IPS-15b (cell line): Measurements from ENCODE around the gene FAM204A.

Source experiments
- H3K27me3 ChIP-seq: one replicate; pipeline ENCODE4 v1.6.1; 2013; ENCODE audit warnings: low read length; ENCODE audit not compliant: control insufficient read depth, insufficient read depth
- H3K36me3 ChIP-seq: one replicate; pipeline ENCODE4 v1.6.1; 2013; ENCODE audit warnings: low read length; ENCODE audit not compliant: control insufficient read depth, insufficient read depth
- H3K4me1 ChIP-seq: one replicate; pipeline ENCODE4 v1.6.1; 2013; ENCODE audit warnings: mild to moderate bottlenecking, low read length; ENCODE audit not compliant: control insufficient read depth, insufficient read depth
- H3K4me3 ChIP-seq: one replicate; pipeline ENCODE4 v1.5.1; 2013; ENCODE audit warnings: low read depth, low read length
- H3K9ac ChIP-seq: one replicate; pipeline ENCODE4 v1.6.1; 2013; ENCODE audit warnings: low read depth, mild to moderate bottlenecking, low read length
- H3K9me3 ChIP-seq: one replicate; pipeline ENCODE4 v1.6.1; 2013; ENCODE audit warnings: mild to moderate bottlenecking, low read length; ENCODE audit not compliant: control insufficient read depth, insufficient read depth

FAM204A gene

GRCh38 chr10:118301211-118301610, 40.9 kb downstream of the FAM204A start:
- Histone ChIP-seq H3K9me3 (no peaks in the 10 kb centered on the region), H3K9ac (no peak overlapping the region), H3K27me3 (no peaks in the 10 kb centered on the region), H3K36me3 (no peaks in the 10 kb centered on the region), H3K4me1 (no peaks in the 10 kb centered on the region), H3K4me3 (no peak overlapping the region)

- no peak overlapping the region for H3K9ac ChIP-seq
- no peaks in the 10 kb centered on the region for H3K36me3 ChIP-seq
- no peaks in the 10 kb centered on the region for H3K27me3 ChIP-seq
- H3K4me1 ChIP-seq, result no peaks in the 10 kb centered on the region
- H3K9me3 ChIP-seq, result no peaks in the 10 kb centered on the region
- H3K4me3 ChIP-seq, result no peak overlapping the region
These were observed 41.8 kb downstream of the FAM204A start for GRCh38 chr10:118300320-118300719.

- Histone ChIP-seq H3K9me3 (no peaks in the 10 kb centered on the region), H3K4me1 (peaks cover 7% of the 10 kb centered on the region), H3K27me3 (no peaks in the 10 kb centered on the region), H3K9ac (no peak overlapping the region), H3K4me3 (no peak overlapping the region), H3K36me3 (no peaks in the 10 kb centered on the region)
These were observed 43.3 kb downstream of the FAM204A start for GRCh38 chr10:118298787-118299186.

- no peaks in the 10 kb centered on the region for H3K36me3 ChIP-seq
- no peaks in the 10 kb centered on the region for H3K9me3 ChIP-seq
- no peak overlapping the region for H3K4me3 ChIP-seq
- H3K27me3 ChIP-seq, result no peaks in the 10 kb centered on the region
- peaks cover 14% of the 10 kb centered on the region for H3K4me1 ChIP-seq
- no peak overlapping the region for H3K9ac ChIP-seq
These were observed 51.0 kb downstream of the FAM204A start for GRCh38 chr10:118291122-118291521.

GRCh38 chr10:118290471-118290995, 51.6 kb downstream of the FAM204A start:
- Histone ChIP-seq H3K9ac (no peak overlapping the region), H3K27me3 (no peaks in the 10 kb centered on the region), H3K4me1 (peaks cover 14% of the 10 kb centered on the region), H3K4me3 (no peak overlapping the region), H3K36me3 (no peaks in the 10 kb centered on the region), H3K9me3 (no peaks in the 10 kb centered on the region)

GRCh38 chr10:118287076-118287806, 54.9 kb downstream of the FAM204A start:
- H3K36me3 ChIP-seq, result no peaks in the 10 kb centered on the region
- H3K9ac ChIP-seq, result no peak overlapping the region
- no peaks in the 10 kb centered on the region for H3K9me3 ChIP-seq
- no peaks in the 10 kb centered on the region for H3K27me3 ChIP-seq
- H3K4me3 ChIP-seq, result no peak overlapping the region
- peaks cover 6% of the 10 kb centered on the region for H3K4me1 ChIP-seq

GRCh38 chr10:118286051-118286838, 55.9 kb downstream of the FAM204A start:
- no peaks in the 10 kb centered on the region for H3K36me3 ChIP-seq
- no peaks in the 10 kb centered on the region for H3K9me3 ChIP-seq
- no peaks in the 10 kb centered on the region for H3K27me3 ChIP-seq
- H3K9ac ChIP-seq, result no peak overlapping the region
- peaks cover 6% of the 10 kb centered on the region for H3K4me1 ChIP-seq
- no peak overlapping the region for H3K4me3 ChIP-seq

GRCh38 chr10:118282670-118283069, 59.5 kb downstream of the FAM204A start:
- no peaks in the 10 kb centered on the region for H3K9me3 ChIP-seq
- no peak overlapping the region for H3K4me3 ChIP-seq
- no peak overlapping the region for H3K9ac ChIP-seq
- peaks cover 6% of the 10 kb centered on the region for H3K4me1 ChIP-seq
- no peaks in the 10 kb centered on the region for H3K36me3 ChIP-seq
- no peaks in the 10 kb centered on the region for H3K27me3 ChIP-seq

- Histone ChIP-seq H3K36me3 (no peaks in the 10 kb centered on the region), H3K9me3 (no peaks in the 10 kb centered on the region)
These were observed 63.5 kb downstream of the FAM204A start for GRCh38 chr10:118278649-118279048.

GRCh38 chr10:118277871-118278270, 64.3 kb downstream of the FAM204A start:
- H3K4me1 ChIP-seq, result no peaks in the 10 kb centered on the region
- H3K36me3 ChIP-seq, result no peaks in the 10 kb centered on the region
- no peaks in the 10 kb centered on the region for H3K27me3 ChIP-seq
- H3K4me3 ChIP-seq, result no peak overlapping the region
- H3K9me3 ChIP-seq, result no peaks in the 10 kb centered on the region
- H3K9ac ChIP-seq, result no peak overlapping the region

More at GRCh38 chr10:118278649-118279048, 63.5 kb downstream of the FAM204A start:
- no peak overlapping the region for H3K9ac ChIP-seq
- H3K4me1 ChIP-seq, result no peaks in the 10 kb centered on the region
- H3K4me3 ChIP-seq, result no peak overlapping the region
- H3K27me3 ChIP-seq, result no peaks in the 10 kb centered on the region

- Histone ChIP-seq H3K4me3 (no peak overlapping the region), H3K27me3 (peaks cover 2% of the 10 kb centered on the region), H3K9ac (no peak overlapping the region), H3K36me3 (no peaks in the 10 kb centered on the region), H3K9me3 (no peaks in the 10 kb centered on the region), H3K4me1 (no peaks in the 10 kb centered on the region)
These were observed 65.4 kb downstream of the FAM204A start for GRCh38 chr10:118276727-118277126.

GRCh38 chr10:118276204-118276603, 65.9 kb downstream of the FAM204A start:
- Histone ChIP-seq H3K9ac (no peak overlapping the region), H3K36me3 (no peaks in the 10 kb centered on the region), H3K4me1 (no peaks in the 10 kb centered on the region), H3K4me3 (no peak overlapping the region), H3K9me3 (no peaks in the 10 kb centered on the region), H3K27me3 (peaks cover 2% of the 10 kb centered on the region)
